Bronchial epithelial cell (primary cell): ENCODE results near the gene ARHGAP15. TPM values are rescaled to one million over a fixed set of nuclear protein-coding genes. Genes with fewer than 3 reads are reported as not detected.
A peak's percentile ranks its signal among the peaks of the same experiment; 100 is the strongest.

Experiments used
- DNase-seq: peaks from one replicate; pipeline ENCODE4 v3.0.0-alpha.2; 2010; ENCODE audit warnings: low read depth
- FAIRE-seq: peaks from 2 replicates; lab custom pipeline; 2011; peaks lifted over from hg19 to GRCh38; lab: Jason Lieb, UNC
- H3K27me3 ChIP-seq: 2 replicates; pipeline ENCODE4 v1.5.1; 2011; ENCODE audit warnings: low read length; ENCODE audit not compliant: control insufficient read depth, insufficient read depth
- H3K36me3 ChIP-seq: 2 replicates; pipeline ENCODE4 v1.5.1; 2011; ENCODE audit warnings: low read length; ENCODE audit not compliant: control insufficient read depth, insufficient read depth
- H3K4me3 ChIP-seq: 2 replicates; pipeline ENCODE4 v1.5.1; 2011; ENCODE audit warnings: mild to moderate bottlenecking, low read depth, low read length, control low read depth
- total RNA-seq: library from RNA; depleted of rRNA; stranded (reverse); fragments of >200 nt; gene quantifications from 2 replicates; pipeline ENCODE4 v1.2.1, GENCODE V29; 2014
- TF ChIP-seq, protein P1 (sequence below): IDR thresholded peaks from 2 replicates; pipeline ENCODE4 v1.5.1; 2011; ENCODE audit warnings: mild to moderate bottlenecking, moderate library complexity, low read length, control low read depth, inconsistent platforms; ENCODE audit not compliant: insufficient read depth, severe bottlenecking

The ARHGAP15 gene
- total RNA-seq, 1 donor from 2014 or later = not detected

DNA sequence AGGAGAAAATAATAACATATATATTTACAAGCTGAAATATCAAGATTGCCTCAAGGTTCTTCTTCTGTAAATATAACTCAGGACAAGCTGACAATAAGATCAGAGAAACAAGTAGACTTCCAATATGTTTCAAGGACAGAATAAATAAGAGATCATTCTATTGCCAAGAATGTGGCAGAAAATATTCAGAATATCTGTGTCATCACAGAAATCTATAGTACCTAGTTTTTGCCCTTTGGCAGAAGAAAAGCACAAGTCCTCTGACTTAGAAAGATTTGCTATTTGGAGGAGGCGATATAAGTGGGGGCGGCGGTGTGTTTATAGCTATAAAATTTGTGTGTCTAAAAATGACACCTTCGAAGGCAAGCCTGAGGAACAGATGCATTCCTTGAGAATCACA is 34.3 kb downstream of the ARHGAP15 start:
- H3K4me3 ChIP-seq = no peak overlapping the region
- peaks cover 1% of the 10 kb centered on the region for H3K27me3 ChIP-seq
- no peaks in the 10 kb centered on the region for H3K36me3 ChIP-seq
- TF ChIP-seq, protein P1, sequence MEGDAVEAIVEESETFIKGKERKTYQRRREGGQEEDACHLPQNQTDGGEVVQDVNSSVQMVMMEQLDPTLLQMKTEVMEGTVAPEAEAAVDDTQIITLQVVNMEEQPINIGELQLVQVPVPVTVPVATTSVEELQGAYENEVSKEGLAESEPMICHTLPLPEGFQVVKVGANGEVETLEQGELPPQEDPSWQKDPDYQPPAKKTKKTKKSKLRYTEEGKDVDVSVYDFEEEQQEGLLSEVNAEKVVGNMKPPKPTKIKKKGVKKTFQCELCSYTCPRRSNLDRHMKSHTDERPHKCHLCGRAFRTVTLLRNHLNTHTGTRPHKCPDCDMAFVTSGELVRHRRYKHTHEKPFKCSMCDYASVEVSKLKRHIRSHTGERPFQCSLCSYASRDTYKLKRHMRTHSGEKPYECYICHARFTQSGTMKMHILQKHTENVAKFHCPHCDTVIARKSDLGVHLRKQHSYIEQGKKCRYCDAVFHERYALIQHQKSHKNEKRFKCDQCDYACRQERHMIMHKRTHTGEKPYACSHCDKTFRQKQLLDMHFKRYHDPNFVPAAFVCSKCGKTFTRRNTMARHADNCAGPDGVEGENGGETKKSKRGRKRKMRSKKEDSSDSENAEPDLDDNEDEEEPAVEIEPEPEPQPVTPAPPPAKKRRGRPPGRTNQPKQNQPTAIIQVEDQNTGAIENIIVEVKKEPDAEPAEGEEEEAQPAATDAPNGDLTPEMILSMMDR = no peak
- FAIRE-seq = no peak
- no peak for DNase-seq

DNA sequence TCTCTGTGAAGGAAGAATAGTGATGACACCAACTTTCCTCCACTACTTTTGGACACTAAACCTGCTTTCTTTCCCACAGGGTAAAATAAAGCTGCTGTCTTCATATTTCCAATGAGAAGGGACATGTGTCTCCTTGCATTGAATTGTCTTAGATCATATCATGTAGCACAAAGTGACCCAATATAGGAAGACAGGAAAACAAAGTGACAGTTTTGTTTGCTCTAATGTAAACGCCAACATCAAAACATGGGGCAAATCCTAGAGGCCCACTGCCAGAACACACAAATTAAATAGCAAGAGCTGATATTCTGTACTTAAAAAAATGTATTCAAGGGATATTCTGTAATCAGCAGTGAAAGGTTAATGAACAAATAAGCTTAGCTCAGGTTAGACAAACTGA is 36.1 kb downstream of the ARHGAP15 start:
- Histone ChIP-seq H3K4me3 (no peak overlapping the region), H3K36me3 (no peaks in the 10 kb centered on the region), H3K27me3 (peaks cover 1% of the 10 kb centered on the region)
- DNase-seq = no peak
- FAIRE-seq = no peak
- TF ChIP-seq, protein P1 = no peak

DNA sequence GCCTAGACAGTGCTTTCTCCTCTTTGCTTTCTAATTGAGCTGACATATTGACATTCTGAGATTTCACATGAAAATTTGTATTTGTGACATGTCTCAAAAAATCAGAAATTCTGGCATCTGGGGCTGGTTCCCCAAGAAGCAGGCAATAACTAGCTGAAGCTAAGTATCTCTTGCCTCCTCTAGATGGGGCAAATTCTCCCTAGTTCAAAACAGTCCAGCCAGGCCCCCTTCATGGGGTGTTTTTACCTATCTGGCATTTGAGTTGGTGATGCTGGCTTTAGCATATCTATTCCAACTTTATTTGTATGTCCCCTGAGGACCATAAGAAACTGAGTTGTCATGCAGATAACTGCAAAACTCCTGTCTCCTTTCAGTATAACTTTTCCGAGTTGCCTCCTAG is 39.9 kb downstream of the ARHGAP15 start:
- H3K36me3 ChIP-seq = no peaks in the 10 kb centered on the region
- FAIRE-seq (no peak), DNase-seq (no peak)
- H3K4me3 ChIP-seq = no peak overlapping the region
- H3K27me3 ChIP-seq = no peaks in the 10 kb centered on the region
- TF ChIP-seq, protein P1 = no peak

DNA sequence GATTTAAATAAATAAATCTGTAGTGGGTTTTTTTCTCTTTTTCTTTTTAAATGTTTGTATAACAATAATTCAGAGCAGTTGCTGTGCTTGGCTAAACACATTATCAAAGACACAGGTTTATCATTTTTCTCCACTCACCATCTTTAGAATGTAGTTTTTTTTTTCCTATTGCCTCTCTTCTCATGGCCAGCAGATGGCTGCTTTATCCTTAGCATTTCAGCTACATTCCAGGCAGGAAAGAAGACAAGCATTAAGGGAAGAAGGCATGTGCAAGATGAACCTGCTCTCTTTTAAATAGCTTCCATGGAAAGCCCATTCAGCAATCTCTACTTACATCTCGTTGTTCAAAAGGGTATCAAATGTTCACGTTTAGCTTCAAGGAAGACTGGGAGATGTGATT is 42.6 kb downstream of the ARHGAP15 start:
- Histone ChIP-seq H3K4me3 (no peak overlapping the region), H3K27me3 (no peaks in the 10 kb centered on the region), H3K36me3 (no peaks in the 10 kb centered on the region)
- TF ChIP-seq, protein P1 = peak; percentile 25
- FAIRE-seq (no peak), DNase-seq (peak; percentile 8)

DNA sequence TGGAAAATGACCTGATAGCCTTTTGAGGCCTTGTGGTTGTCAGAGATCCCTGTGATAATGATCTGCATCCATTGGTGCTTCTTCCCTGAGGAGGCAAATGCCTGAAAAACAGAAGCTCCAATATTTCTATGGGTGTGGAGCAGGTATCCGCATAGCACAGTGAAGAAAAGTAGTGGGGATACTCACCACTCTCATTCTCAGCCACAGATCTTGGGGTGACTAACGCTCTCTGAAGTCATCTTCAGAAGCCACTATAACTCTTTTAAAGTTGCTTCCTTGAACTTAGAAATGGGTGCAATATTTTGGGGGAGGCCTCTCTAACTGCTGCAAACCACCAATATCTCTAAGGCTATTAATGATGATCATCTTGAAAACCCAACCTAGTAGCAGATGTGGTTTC is 46.2 kb downstream of the ARHGAP15 start:
- H3K36me3 ChIP-seq = no peaks in the 10 kb centered on the region
- TF ChIP-seq, protein P1 = no peak
- H3K4me3 ChIP-seq = no peak overlapping the region
- no peak for FAIRE-seq
- H3K27me3 ChIP-seq = no peaks in the 10 kb centered on the region
- DNase-seq = no peak

DNA sequence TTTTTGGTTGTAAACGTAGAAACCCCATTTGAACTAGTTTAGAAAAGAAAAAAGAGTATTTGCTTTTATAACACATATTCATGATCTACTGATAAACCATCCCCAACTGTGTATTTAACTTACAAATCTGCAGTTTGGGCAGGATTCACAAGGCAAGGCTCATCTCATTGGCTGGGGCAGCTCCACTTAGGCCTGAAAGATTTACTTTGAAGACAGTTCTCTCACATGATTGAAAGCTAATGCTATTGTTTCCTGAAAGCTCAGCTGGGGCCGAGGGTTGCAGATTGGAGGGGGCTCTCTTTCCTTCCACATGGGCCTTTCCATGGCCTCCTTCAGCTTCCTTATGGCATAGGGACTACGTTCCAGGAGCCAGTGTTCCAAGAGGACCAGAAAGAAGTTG is 47.4 kb downstream of the ARHGAP15 start:
- H3K4me3 ChIP-seq = no peak overlapping the region
- no peak for DNase-seq
- no peaks in the 10 kb centered on the region for H3K36me3 ChIP-seq
- no peaks in the 10 kb centered on the region for H3K27me3 ChIP-seq
- TF ChIP-seq, protein P1 = no peak
- no peak for FAIRE-seq
